ENCODE data around the gene CCNY. TPM values are rescaled to one million over a fixed set of nuclear protein-coding genes. Genes with fewer than 3 reads are reported as not detected.
A peak's percentile ranks its signal among the peaks of the same experiment; 100 is the strongest.

CCNY gene
- total and polyA plus RNA-seq, 2 of the 4 experiments (the other 2 are of a cell fraction) = 38.0 to 131 TPM

GRCh38 chr10:35545878-35546590, 209.7 kb downstream of the CCNY start:
- in situ Hi-C loops (cut with MboI; ENCODE audit: low sequenced_read_pairs) = no loop called here
- ATAC-seq (ENCODE audit: low read depth) = peak; percentile 65
- Histone ChIP-seq H3K14ac (replicated peaks; ENCODE audit: low read depth, low read length) (no peak overlapping the region), H3K36me3 (ENCODE audit: control insufficient read depth, insufficient read depth, low read length) (peaks cover 21% of the 10 kb centered on the region), H4K20me1 (ENCODE audit: insufficient read depth, low read length) (peaks cover 12% of the 10 kb centered on the region; the same call in 1 of the 2 replicates), H2BK120ac (ENCODE audit: low read depth, low read length) (no peak overlapping the region), H3K4me1 (ENCODE audit: control insufficient read depth, insufficient read depth, low read length) (peaks cover 7% of the 10 kb centered on the region), H3K56ac (ENCODE audit: extremely low read depth, insufficient read depth, low read length) (no peak overlapping the region), H2AK5ac (ENCODE audit: low read depth, low read length) (no peak overlapping the region), H3K4ac (ENCODE audit: low read depth, low read length) (no peak overlapping the region), H2BK15ac (ENCODE audit: low read depth, low read length) (no peak overlapping the region), H2BK5ac (ENCODE audit: low read depth, low read length, poor library complexity, severe bottlenecking) (no peak overlapping the region), H3K27ac (ENCODE audit: insufficient read depth, low read length) (no peak overlapping the region), H3K9me3 (ENCODE audit: control insufficient read depth, insufficient read depth, low read length) (no peaks in the 10 kb centered on the region), H3K4me3 (ENCODE audit: insufficient read depth, low read depth, low read length) (no peak overlapping the region), H3K23ac (ENCODE audit: low read depth, low read length) (no peak overlapping the region), H2AK9ac (replicated peaks; ENCODE audit: low read depth, low read length, poor library complexity) (no peak overlapping the region), H2AFZ (replicated peaks; ENCODE audit: low read length, poor library complexity) (no peak overlapping the region), H3K18ac (ENCODE audit: low read depth, low read length) (no peak overlapping the region), H3K9me1 (ENCODE audit: insufficient read depth, low read length) (peaks cover 27% of the 10 kb centered on the region), H3K4me2 (ENCODE audit: low read depth, low read length) (no peak overlapping the region), H3K79me1 (ENCODE audit: low read depth in 1 of 2, low read length in 2 of 2) (peaks cover 17 to 64% of the 10 kb centered on the region in 2 experiments), H2BK20ac (ENCODE audit: low read depth, low read length) (no peak overlapping the region), H4K5ac (ENCODE audit: low read depth, low read length) (no peak overlapping the region), H4K91ac (ENCODE audit: insufficient read depth, low read depth, low read length) (no peak overlapping the region), H3K27me3 (ENCODE audit: control insufficient read depth, insufficient read depth, low read length) (no peaks in the 10 kb centered on the region), H4K8ac (ENCODE audit: low read depth in 2 of 2, low read length in 2 of 2) (no peak overlapping the region), H3K9ac (ENCODE audit: low read depth, low read length) (no peak overlapping the region)
- WGBS, 2 experiments (ENCODE audit: extremely low coverage in 2 of 2, insufficient read length in 1 of 2) = no CpG with 5 or more reads among the region's 6 CpGs
- peak; percentile 73 for DNase-seq
- intact Hi-C loops (cut with micrococcal nuclease) = loop anchor here (5.0 kb wide), 1 partner anchor 209 kb away; the partner anchor contains the start of gene CCNY
- no TSS peak for BruUV-seq (replicated peaks)
- TF ChIP-seq USF2 (IDR thresholded peaks at IDR 0.05; ENCODE audit: low read depth, low read length) (0 out of 2 replicates have a peak, but pooled peaks have one; percentile 35), RAD21 (IDR thresholded peaks at IDR 0.05; ENCODE audit: low read length) (no peak)
- dilution Hi-C loops (cut with HindIII; ENCODE audit: low sequenced_read_pairs, unreplicated experiment) = no loop called here
- CTCF ChIA-PET = interaction anchor here (0.8 to 2.3 kb wide), 3 partner anchors 17 to 304 kb away, joined by 3 to 9 read pairs (median 3); no protein-coding TSS in a partner anchor
- POLR2A ChIA-PET (ENCODE audit: unreplicated experiment) = no interaction called here
